GM19351 (cell line): ENCODE measurements around the gene RNASE4.
"Not testable (repeated sequence)": the region's sequence is repeated elsewhere in the genome, so short reads cannot be mapped to it uniquely, and the experiment has no call there.

Experiments
- ATAC-seq: cut with Tn5 transposase; IDR thresholded peaks from one replicate; pipeline ENCODE4 v1.9.1; 2021; ENCODE audit warnings: mild to moderate bottlenecking, moderate library complexity; ENCODE audit not compliant: unreplicated experiment

RNASE4 gene

DNA sequence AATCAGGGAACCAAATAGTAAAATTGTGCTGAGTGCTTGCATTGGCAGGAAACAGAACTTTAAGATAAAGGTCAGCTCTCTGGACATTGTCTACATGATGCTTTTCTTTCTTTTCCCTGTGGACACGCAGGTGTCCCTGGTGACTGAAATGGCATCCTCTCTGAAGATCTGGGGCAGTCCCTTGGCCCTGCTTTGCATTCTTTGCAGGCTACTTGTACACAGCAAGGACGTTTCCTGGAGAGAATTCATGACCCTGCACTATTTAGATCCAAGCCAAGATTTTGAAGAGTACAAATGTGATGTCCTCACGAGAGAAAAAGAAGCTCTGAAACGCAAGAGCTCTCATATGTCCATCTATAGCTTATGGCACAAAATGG lies 50.1 kb downstream of the RNASE4 start:
- ATAC-seq, result no peak

DNA sequence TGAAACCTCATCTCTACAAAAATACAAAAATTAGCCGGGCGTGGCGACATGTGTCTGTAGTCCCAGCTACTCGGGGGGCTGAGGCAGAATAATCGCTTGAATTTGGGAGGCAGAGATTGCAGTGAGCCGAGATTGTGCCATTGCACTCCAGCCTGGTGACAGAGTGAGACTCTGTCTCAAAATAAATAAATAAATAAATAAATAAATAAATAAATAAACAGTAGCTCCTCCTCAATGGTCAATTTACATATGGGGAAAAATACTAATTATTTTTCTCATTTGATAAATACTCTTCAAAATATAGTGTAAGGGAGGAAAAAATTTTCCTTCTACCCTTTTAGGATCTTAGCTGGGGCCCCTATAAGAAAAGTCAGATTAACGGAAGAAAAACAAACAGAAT lies 53.9 kb downstream of the RNASE4 start:
- ATAC-seq, result not testable (repeated sequence)

DNA sequence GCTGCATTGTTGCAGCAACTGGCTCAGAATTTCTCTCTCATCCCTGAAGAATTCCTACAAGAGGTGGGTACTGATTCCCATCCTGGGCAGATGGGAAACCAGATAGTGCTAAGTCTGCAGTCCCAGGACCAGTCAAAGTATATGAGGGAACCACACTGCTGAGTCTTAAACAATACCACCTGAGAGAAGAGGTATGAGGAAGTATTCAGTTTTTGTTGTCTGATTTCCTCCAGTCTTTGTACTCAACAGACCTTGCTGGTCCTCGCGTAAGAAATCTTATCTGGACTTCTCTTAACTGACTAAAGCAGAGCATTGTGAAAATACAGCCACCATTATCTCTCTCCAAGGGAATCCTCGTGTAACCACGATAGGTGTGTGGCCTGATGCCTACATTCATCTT lies 57.8 kb downstream of the RNASE4 start:
- no peak for ATAC-seq

DNA sequence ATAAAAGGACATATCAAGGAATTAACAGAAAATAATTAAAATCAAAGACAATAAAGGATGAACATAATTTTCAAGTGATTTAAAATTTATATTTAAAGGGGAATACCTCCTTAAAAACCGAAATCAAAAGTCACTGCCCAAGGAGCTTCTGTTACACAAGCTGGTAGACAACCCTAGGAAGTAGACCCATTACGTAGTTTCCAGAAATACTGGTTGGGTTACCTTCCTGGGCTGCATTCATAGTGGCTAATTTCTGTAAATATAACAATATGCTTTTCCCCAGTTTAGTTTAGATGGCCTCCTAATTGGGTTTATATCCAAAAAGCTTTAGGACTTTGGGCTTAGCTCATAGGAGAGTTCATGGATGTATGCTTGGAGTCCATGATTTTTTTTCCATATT lies 59.2 kb downstream of the RNASE4 start:
- no peak for ATAC-seq

DNA sequence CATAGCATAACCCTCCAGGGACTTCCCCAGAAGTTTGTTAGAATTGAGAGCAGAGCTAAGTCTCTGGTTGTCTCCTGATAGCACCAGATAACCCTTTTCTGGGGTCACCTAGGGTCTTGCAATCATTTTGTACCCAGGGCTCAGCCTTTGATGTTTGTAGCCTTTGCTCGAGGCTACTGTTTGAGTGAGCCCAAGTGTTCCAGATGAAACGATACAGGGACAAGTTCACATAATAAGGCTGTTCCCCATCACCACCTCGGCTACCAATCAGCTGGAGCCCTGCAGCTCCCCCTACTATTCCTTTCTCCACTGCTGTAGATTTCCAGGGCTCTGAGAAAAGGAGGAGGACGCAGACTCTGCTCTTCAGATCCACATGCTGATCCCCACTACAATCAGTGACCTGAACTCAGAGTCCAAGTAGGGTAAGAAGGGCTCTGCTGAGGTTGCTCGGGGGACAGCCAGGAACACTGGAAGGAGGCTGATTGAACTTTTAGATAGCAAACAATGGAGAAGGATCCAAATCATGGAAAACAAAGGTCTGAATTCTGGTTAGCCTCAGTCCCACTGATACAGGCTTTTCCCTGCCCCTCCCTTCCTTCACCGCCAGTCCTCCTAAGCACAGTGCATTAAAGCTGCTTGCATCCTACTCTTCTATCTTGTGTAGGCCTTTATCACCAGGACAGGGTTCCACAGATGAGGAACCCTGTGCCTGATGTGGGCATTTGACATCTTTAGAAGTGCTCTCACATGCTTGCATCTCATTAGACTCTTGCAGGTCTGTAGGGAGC lies 61.4 kb downstream of the RNASE4 start, which contains the start of gene EDDM3A:
Gene EDDM3A, plus strand, starts transcription at position 317 of the 788 bp plus-strand sequence. CDS start 1,694 bp downstream, outside the sequence.
- ATAC-seq, result no peak

DNA sequence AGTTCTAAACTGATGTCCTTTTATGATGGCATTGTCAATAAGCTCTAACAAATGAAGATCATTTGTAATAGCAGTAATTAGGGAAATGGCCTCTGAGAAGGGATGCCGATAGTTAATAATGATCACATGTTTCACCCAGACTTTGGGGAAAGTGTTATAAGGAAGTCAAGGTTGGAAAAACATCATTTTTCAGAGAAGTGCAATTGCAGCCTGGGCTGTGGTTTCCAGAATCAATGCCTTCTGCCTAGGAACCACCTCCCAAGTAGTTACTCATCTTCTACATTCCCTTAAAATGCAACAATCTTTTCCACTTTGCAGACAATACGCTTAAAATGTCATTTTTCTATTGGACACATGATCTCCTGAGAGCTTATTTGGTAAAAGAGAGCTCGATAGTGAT lies 62.2 kb downstream of the RNASE4 start:
- ATAC-seq, result no peak

DNA sequence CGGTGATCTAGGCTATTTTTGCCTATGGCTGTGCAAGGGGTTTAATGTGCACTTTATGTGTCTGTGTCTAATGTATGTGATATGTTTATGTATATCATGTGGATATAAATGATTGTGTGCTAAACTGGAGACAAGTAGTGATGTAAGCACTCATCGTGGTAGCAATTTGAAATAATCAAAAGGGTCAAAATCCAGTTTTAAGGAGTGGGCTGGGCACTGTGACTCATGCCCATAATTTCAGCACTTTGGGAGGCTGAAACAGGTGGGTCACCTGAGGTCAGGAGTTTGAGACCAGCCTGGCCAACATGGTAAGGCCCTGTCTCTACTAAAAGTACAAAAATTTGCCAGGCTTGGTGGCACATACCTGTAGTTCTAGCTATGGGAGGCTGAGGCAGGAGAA lies 64.1 kb downstream of the RNASE4 start:
- no peak for ATAC-seq

DNA sequence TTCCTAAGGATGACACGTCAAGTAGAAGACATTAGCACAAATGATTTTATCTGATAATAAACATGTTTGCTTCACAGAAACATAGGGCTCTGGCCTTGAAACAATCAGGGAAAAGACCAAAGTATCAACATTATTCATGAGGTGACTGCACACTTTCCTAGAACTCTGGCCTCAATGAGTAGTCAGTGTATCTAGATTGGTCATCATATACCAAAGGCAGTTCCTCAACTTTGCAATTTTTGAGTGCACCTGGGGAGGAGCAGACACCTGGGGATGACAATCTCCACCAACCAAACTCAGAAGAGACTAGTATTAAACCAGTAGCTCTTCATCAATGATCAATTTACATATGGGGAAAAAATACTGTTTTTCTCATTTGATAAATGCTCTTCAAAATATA lies 65.8 kb downstream of the RNASE4 start:
- ATAC-seq, result no peak
